HepG2 (cell line): ENCODE measurements around the gene MMP23B. TPM values are rescaled to one million over a fixed set of nuclear protein-coding genes. Genes with fewer than 3 reads are reported as not detected.
A peak's percentile ranks its signal among the peaks of the same experiment; 100 is the strongest.

Source experiments
- CEBPG ChIP-seq: IDR thresholded peaks from 2 replicates; pipeline ENCODE4 v1.6.1; 2016
- CENPBD1 ChIP-seq: sonication (generic); formaldehyde crosslinking; IDR thresholded peaks from 2 replicates; pipeline ENCODE4 v1.8.0; 2022; ENCODE audit warnings: missing genetic modification reagents, low read depth, mild to moderate bottlenecking, borderline replicate concordance
- ETS1 ChIP-seq: sonication (generic); formaldehyde crosslinking; IDR thresholded peaks from 2 replicates; pipeline ENCODE4 v1.4.0; 2020; ENCODE audit warnings: missing genetic modification reagents
- HMG20A ChIP-seq: IDR thresholded peaks from 2 replicates; pipeline ENCODE4 v1.6.1; 2016; ENCODE audit warnings: borderline replicate concordance
- HNRNPK ChIP-seq: fragments of 200-400 bp; formaldehyde crosslinking; IDR thresholded peaks from 2 replicates; pipeline ENCODE4 v1.6.1; 2018; ENCODE audit warnings: low read length, low read depth, moderate library complexity, mild to moderate bottlenecking; ENCODE audit not compliant: poor library complexity, severe bottlenecking
- KDM6A ChIP-seq: IDR thresholded peaks from 2 replicates; pipeline ENCODE4 v1.6.1; 2016; ENCODE audit warnings: low read depth
- MAF1 ChIP-seq: sonication (generic); formaldehyde crosslinking; IDR thresholded peaks from 2 replicates; pipeline ENCODE4 v1.5.0; 2020; ENCODE audit warnings: missing genetic modification reagents, borderline replicate concordance
- MXD3 ChIP-seq: IDR thresholded peaks from 2 replicates; pipeline ENCODE4 v1.6.1; 2016; ENCODE audit warnings: mild to moderate bottlenecking, missing biosample characterization, missing genetic modification reagents
- PAXIP1 ChIP-seq: sonication (generic); formaldehyde crosslinking; conservative IDR thresholded peaks from 2 replicates; pipeline ENCODE4 v1.4.0; 2020; ENCODE audit warnings: mild to moderate bottlenecking, missing genetic modification reagents, moderate library complexity
- TMF1 ChIP-seq: sonication (generic); formaldehyde crosslinking; IDR thresholded peaks from 2 replicates; pipeline ENCODE4 v1.8.1; 2022; ENCODE audit warnings: low read depth, missing genetic modification reagents
- YY1 ChIP-seq: IDR thresholded peaks from 2 replicates; pipeline ENCODE4 v1.6.1; 2011; ENCODE audit warnings: low read length, low read depth, moderate library complexity, mild to moderate bottlenecking; ENCODE audit not compliant: insufficient read depth, insufficient replicate concordance
- ZBTB7B ChIP-seq: sonication (generic); formaldehyde crosslinking; IDR thresholded peaks from 2 replicates; pipeline ENCODE4 v1.4.0; 2020; ENCODE audit warnings: missing genetic modification reagents
- ZMAT5 ChIP-seq: sonication (generic); formaldehyde crosslinking; IDR thresholded peaks from 2 replicates; pipeline ENCODE4 v1.5.0; 2020; ENCODE audit warnings: mild to moderate bottlenecking, low read depth, missing genetic modification reagents, borderline replicate concordance
- ZNF230 ChIP-seq: sonication (generic); formaldehyde crosslinking; IDR thresholded peaks from 2 replicates; pipeline ENCODE4 v1.4.0; 2020; ENCODE audit warnings: mild to moderate bottlenecking, missing genetic modification reagents
- ZNF296 ChIP-seq: sonication (generic); formaldehyde crosslinking; conservative IDR thresholded peaks from 2 replicates; pipeline ENCODE4 v1.5.0; 2020; ENCODE audit warnings: mild to moderate bottlenecking, missing genetic modification reagents
- ZNF576 ChIP-seq: sonication (generic); formaldehyde crosslinking; IDR thresholded peaks from 2 replicates; pipeline ENCODE4 v1.4.0; 2020; ENCODE audit warnings: mild to moderate bottlenecking, missing genetic modification reagents
- ZNF710 ChIP-seq: sonication (generic); formaldehyde crosslinking; IDR thresholded peaks from 2 replicates; pipeline ENCODE4 v1.5.0; 2020; ENCODE audit warnings: mild to moderate bottlenecking, missing genetic modification reagents, borderline replicate concordance
- ZNF839 ChIP-seq: sonication (generic); formaldehyde crosslinking; IDR thresholded peaks from 2 replicates; pipeline ENCODE4 v1.4.0; 2020; ENCODE audit warnings: missing genetic modification reagents, mild to moderate bottlenecking, borderline replicate concordance
- polyA plus RNA-seq, 8 experiments: library from polyadenylated mRNA; depleted of rRNA in 3 of 8; stranded (reverse) in 7 of 8; unstranded in 1 of 8; fragments of >200 nt; fragmentation: Illumina TruSeq in 4 of 8; extraction: Trizol in 4 of 8; gene quantifications; 2 replicates each; pipeline versions ENCODE4 v1.2.1 to v1.2.3, GENCODE V29; 2011 to 2016; ENCODE audit warnings: low read depth in 4 of 8, missing spikeins in 1 of 8, mixed read lengths in 1 of 8; ENCODE audit not compliant: insufficient read depth in 1 of 8
- total RNA-seq, 5 experiments: library from RNA; depleted of rRNA; stranded (reverse); fragments of >200 nt; fragmentation: Illumina TruSeq; extraction: Trizol; gene quantifications; 2 replicates each; pipeline ENCODE4 v1.2.3, GENCODE V29; 2016; ENCODE audit warnings: low read depth in 1 of 5

Gene MMP23B
- total and polyA plus RNA-seq, 2 of the 13 experiments (the other 11 are each of a cell fraction or from before 2014, with no cell fraction given) = 0.61 to 0.75 TPM

- TF ChIP-seq ZBTB7B (CRISPR knock-in tag) (no peak; the same call in 1 of the 2 replicates), YY1 (peak; percentile 69), HNRNPK (no peak), ETS1 (CRISPR knock-in tag) (no peak), PAXIP1 (CRISPR knock-in tag) (peak; percentile 55), CEBPG (CRISPR knock-in tag) (no peak), MXD3 (CRISPR knock-in tag) (peak; percentile 82), MAF1 (CRISPR knock-in tag) (peak; percentile 78; the same call in 1 of the 2 replicates), HMG20A (CRISPR knock-in tag) (no peak), KDM6A (CRISPR knock-in tag) (no peak), ZNF230 (CRISPR knock-in tag) (peak; percentile 95), TMF1 (CRISPR knock-in tag) (peak; percentile 72; the same call in 1 of the 2 replicates), ZNF296 (CRISPR knock-in tag) (no peak), ZMAT5 (CRISPR knock-in tag) (no peak), CENPBD1 (no peak), ZNF576 (CRISPR knock-in tag) (no peak; the same call in 1 of the 2 replicates), ZNF839 (CRISPR knock-in tag) (no peak), ZNF710 (CRISPR knock-in tag) (no peak; the same call in 1 of the 2 replicates)
These were observed 16.5 kb upstream of the MMP23B start, which contains the start of gene MIB2 (continued) for GRCh38 chr1:1615256-1616044.
